ENCODE data around the gene MPPE1. TPM values are rescaled to one million over a fixed set of nuclear protein-coding genes. Genes with fewer than 3 reads are reported as not detected.

Gene MPPE1, protein sequence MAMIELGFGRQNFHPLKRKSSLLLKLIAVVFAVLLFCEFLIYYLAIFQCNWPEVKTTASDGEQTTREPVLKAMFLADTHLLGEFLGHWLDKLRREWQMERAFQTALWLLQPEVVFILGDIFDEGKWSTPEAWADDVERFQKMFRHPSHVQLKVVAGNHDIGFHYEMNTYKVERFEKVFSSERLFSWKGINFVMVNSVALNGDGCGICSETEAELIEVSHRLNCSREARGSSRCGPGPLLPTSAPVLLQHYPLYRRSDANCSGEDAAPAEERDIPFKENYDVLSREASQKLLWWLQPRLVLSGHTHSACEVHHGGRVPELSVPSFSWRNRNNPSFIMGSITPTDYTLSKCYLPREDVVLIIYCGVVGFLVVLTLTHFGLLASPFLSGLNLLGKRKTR
- total RNA-seq (10 to 100 TPM; 30.2 to 41.2 TPM), polyA plus RNA-seq (ENCODE audit: insufficient read length in 2 of 2) (10 to 100 TPM; 73.1 to 82.4 TPM)
- long read RNA-seq, donor 1, full-length matches to known transcripts: 4 of 4 reads
- long read RNA-seq, donor 1, partial matches to known transcripts: 0 of 4 reads
- long read RNA-seq, donor 1, other reads (novel, unspliced or antisense): 0 of 4 reads
- long read RNA-seq, donor 2, partial matches to known transcripts: 5 of 8 reads
- long read RNA-seq, donor 2, other reads (novel, unspliced or antisense): 0 of 8 reads
- long read RNA-seq, donor 3, full-length matches to known transcripts: 6 of 6 reads
- long read RNA-seq, donor 3, partial matches to known transcripts: 0 of 6 reads
- long read RNA-seq, donor 3, other reads (novel, unspliced or antisense): 0 of 6 reads
- long read RNA-seq, donor 4, full-length matches to known transcripts: 4 of 4 reads
- long read RNA-seq, donor 4, partial matches to known transcripts: 0 of 4 reads
- long read RNA-seq, donor 4, other reads (novel, unspliced or antisense): 0 of 4 reads

DNA sequence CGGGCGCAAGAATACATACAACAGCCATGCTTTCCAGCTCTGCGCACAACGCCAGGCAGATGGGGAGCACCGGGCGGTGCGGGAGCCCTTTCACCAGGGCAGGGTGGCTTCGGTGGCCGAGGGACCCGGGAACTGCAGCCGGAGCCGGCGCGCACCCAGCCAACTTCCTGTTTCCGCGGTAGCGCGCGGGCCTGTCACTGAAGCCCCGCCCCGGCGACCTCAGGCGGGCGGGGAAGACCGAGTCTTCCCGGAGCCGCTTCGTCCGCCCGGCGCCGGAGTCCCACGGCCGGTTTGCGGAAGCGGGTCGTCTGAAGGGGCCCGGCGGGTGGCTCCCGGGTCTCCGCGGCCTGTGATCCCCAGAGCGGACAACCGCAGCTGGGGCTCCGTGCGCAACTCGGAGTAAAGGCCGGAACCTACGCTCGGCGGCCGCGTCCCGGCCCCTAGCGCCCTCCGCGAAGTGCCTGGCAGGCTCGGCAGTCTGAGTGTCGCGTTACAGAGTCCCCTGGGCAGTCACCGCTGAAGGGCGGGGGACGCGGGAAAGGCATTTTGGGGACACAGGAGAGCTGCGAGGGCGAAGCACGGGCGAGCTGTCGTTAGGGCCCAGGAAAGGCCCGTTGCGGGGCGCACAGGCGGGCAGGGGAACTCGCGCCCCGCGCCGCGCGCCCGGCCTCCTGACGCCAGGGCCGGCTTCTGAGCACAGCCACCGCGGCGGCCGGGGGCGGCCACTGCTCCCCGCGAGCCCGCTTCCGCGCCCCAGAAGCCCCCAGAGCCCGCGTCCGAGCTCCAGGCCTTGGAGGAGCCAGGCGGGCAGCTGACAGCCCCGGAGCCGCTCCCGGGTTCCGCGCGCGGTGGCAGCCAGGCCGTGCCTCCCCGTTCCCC lies at the start of gene MPPE1:
Gene MPPE1, minus strand, starts transcription at position 136 of the 879 bp plus-strand sequence. CDS start 11,053 bp downstream, outside the sequence.
- Histone ChIP-seq H3K9me3 (ENCODE audit: control insufficient read depth, insufficient read depth, low read length) (no peaks in the 10 kb centered on the region), H3K4me3 (ENCODE audit: low read depth, low read length) (peak within 1 kb of the TSS; percentile 67), H3K27ac (ENCODE audit: low read depth, low read length) (peak within 1 kb of the TSS; percentile 98), H3K27me3 (ENCODE audit: control insufficient read depth, insufficient read depth, low read length) (no peaks in the 10 kb centered on the region), H3K4me1 (ENCODE audit: control insufficient read depth, insufficient read depth, low read length) (peaks cover 5% of the 10 kb centered on the region), H3K36me3 (ENCODE audit: control insufficient read depth, insufficient read depth, low read length) (peaks cover 11% of the 10 kb centered on the region)
- WGBS (ENCODE audit: insufficient coverage): under 1% methylated on average over 106 of the region's 106 CpGs
- peak; percentile 71 to 96 (median 82) for DNase-seq (ENCODE audit: low read depth in 4 of 6, low spot score in 6 of 6)

DNA sequence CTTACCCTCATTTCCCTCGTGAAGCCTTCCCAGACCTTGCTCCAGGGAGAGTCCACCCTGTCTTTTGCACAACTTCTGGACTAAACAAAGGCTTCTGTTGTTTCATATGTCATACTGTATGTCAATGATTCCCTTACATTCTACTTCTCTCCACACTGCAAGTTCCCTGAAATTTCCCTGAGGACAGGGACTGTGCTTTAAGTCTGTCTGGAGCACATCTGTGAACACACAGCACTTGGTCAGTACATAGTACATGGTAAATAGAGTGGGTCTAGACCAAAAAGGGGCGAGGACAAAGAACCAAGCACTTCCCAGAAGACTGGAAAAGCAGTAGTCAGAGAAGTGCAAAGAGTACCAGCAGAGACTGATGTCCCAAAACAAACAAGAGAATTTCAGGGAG lies 49.5 kb upstream of the MPPE1 start:
- Histone ChIP-seq H3K36me3 (ENCODE audit: control insufficient read depth, insufficient read depth, low read length) (no peaks in the 10 kb centered on the region), H3K4me3 (ENCODE audit: low read depth, low read length) (no peak overlapping the region), H3K4me1 (ENCODE audit: control insufficient read depth, insufficient read depth, low read length) (peaks cover 5% of the 10 kb centered on the region), H3K9me3 (ENCODE audit: control insufficient read depth, insufficient read depth, low read length) (no peaks in the 10 kb centered on the region), H3K27ac (ENCODE audit: low read depth, low read length) (no peak overlapping the region), H3K27me3 (ENCODE audit: control insufficient read depth, insufficient read depth, low read length) (no peaks in the 10 kb centered on the region)
- WGBS (ENCODE audit: insufficient coverage): no CpG with 5 or more reads among the region's 2 CpGs
- DNase-seq (ENCODE audit: low read depth in 4 of 6, low spot score in 6 of 6): no peak

DNA sequence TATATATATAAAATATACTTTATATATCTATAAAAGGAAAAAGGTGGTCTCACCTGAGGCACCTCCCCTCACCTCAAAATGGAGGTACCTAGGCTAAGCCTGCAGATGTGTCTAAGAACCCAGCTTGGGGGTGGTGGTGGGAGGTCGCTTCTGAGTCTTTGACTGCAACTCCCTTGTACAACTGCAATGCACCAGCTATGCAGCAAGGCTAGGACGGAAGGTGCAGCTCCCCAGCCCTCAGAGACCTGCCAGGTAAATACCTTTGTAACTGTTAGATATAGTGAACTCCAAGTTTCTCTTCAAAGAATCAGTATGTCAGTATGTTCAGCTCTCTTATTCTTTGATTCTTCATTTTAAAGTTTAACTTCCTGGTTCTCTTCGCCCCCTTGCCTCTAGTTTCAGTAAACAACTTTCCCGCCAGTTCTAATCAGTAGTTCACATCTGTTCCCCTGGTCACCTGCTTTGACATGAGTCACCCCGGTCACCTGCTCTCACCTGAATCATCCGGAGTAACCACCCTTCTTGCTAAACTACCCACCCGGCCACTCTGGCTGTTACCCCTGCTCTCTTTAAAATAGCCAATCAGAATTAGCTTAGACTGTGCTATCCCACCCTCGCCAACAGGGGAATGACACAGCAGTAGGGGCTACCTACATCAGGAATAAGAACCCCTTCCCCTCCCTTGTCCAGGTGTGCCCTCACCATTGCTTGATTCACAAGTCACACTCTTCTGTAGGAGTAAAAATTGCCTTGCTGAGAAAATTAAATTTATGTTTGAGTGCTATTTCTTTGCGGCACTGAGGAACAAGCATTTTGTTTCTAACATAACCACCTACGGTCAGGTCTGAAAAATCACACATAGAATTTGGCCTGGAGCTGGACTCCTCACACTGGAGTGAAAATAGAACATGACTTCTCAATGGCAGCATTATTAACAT lies 48.5 kb upstream of the MPPE1 start:
- no peak for DNase-seq (ENCODE audit: low read depth in 4 of 6, low spot score in 6 of 6)
- Histone ChIP-seq H3K9me3 (ENCODE audit: control insufficient read depth, insufficient read depth, low read length) (no peaks in the 10 kb centered on the region), H3K4me1 (ENCODE audit: control insufficient read depth, insufficient read depth, low read length) (peaks cover 5% of the 10 kb centered on the region), H3K4me3 (ENCODE audit: low read depth, low read length) (no peak overlapping the region), H3K36me3 (ENCODE audit: control insufficient read depth, insufficient read depth, low read length) (no peaks in the 10 kb centered on the region), H3K27me3 (ENCODE audit: control insufficient read depth, insufficient read depth, low read length) (no peaks in the 10 kb centered on the region), H3K27ac (ENCODE audit: low read depth, low read length) (no peak overlapping the region)
- WGBS (ENCODE audit: insufficient coverage): 87% methylated on average over 5 of the region's 10 CpGs

DNA sequence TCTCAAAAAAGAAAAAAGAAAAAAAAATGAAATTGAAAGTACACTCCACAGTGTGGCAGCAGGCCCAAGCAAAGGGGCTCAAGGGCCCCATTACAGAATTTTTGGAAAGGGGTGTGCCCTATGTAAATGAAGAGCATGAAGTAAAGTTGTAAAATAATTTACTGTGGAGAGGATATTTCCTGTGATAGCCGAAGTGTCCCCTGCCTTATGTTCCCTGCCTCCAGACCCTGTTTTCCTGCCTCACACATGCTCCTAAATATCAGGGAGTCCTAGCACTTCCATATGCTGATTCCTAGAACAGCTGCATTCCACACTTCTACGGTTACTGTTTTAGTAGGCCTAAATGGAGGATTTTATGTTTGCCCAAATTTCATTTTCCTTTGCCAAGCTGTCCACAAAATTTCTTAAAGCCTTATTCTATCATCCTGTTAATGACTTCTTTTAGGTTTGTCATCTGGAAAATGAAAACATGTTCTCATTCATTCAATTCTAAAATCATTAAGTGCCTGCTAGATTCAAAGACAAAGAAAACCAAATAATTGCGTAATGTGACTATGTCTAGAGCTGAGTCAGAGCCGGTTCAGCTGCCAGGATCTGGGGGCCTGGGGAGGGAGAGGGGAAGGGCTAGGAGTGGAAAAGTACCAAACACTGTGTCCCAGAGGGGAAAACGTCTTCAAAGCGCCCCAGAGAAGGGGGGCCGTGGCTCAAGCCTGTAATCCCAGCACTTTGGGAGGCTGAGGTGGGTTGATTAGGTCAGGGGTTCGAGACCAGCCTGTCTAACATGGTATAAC lies 47.3 kb upstream of the MPPE1 start:
- H3K27me3 ChIP-seq (ENCODE audit: control insufficient read depth, insufficient read depth, low read length): no peaks in the 10 kb centered on the region
- peak in 2 of 6 donors; percentile 23 to 81 for DNase-seq (ENCODE audit: low read depth in 4 of 6, low spot score in 6 of 6)
- peaks cover 7% of the 10 kb centered on the region for H3K4me1 ChIP-seq (ENCODE audit: control insufficient read depth, insufficient read depth, low read length)
- H3K27ac ChIP-seq (ENCODE audit: low read depth, low read length): peak overlapping the region; percentile 33
- no peak overlapping the region for H3K4me3 ChIP-seq (ENCODE audit: low read depth, low read length)
- no peaks in the 10 kb centered on the region for H3K9me3 ChIP-seq (ENCODE audit: control insufficient read depth, insufficient read depth, low read length)
- 50% methylated on average over 3 of the region's 8 CpGs for whole genome bisulfite sequencing (ENCODE audit: insufficient coverage)
- H3K36me3 ChIP-seq (ENCODE audit: control insufficient read depth, insufficient read depth, low read length): no peaks in the 10 kb centered on the region

DNA sequence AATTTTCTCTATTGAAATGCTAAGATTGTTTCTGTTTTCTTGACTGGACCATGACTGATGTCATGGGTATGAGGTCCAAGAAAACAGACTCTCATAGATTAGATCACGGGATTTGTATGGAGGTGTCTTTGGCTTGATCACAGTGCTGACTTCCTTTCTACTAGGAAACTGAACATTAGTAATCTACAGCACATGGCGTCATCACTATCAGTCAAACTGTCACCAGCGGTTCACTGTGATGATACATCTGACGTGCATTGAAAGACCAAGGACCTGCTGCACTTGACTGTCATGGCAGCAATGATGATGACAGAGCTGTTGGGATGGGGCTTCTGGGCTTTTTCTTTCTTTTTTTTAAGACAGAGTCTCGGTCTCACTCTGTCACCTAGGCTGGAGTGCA lies 45.0 kb upstream of the MPPE1 start:
- no peak for DNase-seq (ENCODE audit: low read depth in 4 of 6, low spot score in 6 of 6)
- Histone ChIP-seq H3K4me1 (ENCODE audit: control insufficient read depth, insufficient read depth, low read length) (peaks cover 7% of the 10 kb centered on the region), H3K9me3 (ENCODE audit: control insufficient read depth, insufficient read depth, low read length) (no peaks in the 10 kb centered on the region), H3K27ac (ENCODE audit: low read depth, low read length) (no peak overlapping the region), H3K27me3 (ENCODE audit: control insufficient read depth, insufficient read depth, low read length) (no peaks in the 10 kb centered on the region), H3K36me3 (ENCODE audit: control insufficient read depth, insufficient read depth, low read length) (no peaks in the 10 kb centered on the region), H3K4me3 (ENCODE audit: low read depth, low read length) (no peak overlapping the region)
- no CpG with 5 or more reads among the region's 5 CpGs for WGBS (ENCODE audit: insufficient coverage)

DNA sequence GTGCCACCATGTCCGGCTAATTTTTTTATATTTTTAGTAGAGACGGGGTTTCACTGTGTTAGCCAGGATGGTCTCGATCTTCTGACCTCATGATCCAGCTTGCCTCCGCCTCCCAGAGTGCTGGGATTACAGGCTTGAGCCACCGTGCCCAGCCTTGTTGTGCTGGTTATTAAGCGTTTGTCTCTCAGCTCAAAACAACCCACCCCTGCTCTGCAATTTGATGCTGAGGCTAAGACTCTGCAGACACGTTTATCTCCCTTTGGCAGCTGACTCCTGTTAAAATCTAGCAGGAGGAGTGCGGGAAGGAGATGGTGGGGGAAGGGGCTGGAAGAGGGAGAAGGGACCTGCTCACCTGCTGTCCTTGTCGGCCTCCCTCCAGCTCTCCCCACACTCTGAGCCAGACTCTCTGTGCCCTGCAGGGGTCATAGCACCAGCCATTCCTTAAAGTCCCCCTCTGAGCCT lies 43.3 kb upstream of the MPPE1 start:
- Histone ChIP-seq H3K36me3 (ENCODE audit: control insufficient read depth, insufficient read depth, low read length) (no peaks in the 10 kb centered on the region), H3K9me3 (ENCODE audit: control insufficient read depth, insufficient read depth, low read length) (no peaks in the 10 kb centered on the region), H3K27me3 (ENCODE audit: control insufficient read depth, insufficient read depth, low read length) (peaks cover 7% of the 10 kb centered on the region), H3K4me3 (ENCODE audit: low read depth, low read length) (no peak overlapping the region), H3K4me1 (ENCODE audit: control insufficient read depth, insufficient read depth, low read length) (peaks cover 22% of the 10 kb centered on the region), H3K27ac (ENCODE audit: low read depth, low read length) (no peak overlapping the region)
- DNase-seq (ENCODE audit: low read depth in 4 of 6, low spot score in 6 of 6): no peak
- WGBS (ENCODE audit: insufficient coverage): 0% methylated on average over 1 of the region's 9 CpGs

DNA sequence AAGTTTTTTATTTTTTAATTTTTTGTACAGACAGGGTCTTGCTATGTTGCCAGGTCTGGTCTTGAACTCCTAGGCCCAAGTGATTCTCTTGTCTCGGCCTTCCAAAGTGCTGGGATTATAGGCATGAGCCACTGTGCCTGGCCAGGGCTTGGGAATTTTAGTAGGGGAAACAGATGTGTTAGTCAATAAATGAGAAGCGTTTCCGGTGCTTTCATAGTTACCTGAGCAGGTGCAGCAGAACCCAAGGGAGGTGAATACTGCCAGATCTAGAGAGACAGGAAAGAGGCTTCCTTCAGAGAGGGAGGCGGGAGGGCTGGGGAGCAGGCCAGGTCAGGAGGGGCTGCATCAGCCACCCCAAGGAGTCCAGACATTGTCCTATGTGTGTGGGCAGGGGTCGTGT lies 42.7 kb upstream of the MPPE1 start:
- no peak overlapping the region for H3K4me3 ChIP-seq (ENCODE audit: low read depth, low read length)
- H3K4me1 ChIP-seq (ENCODE audit: control insufficient read depth, insufficient read depth, low read length): peaks cover 25% of the 10 kb centered on the region
- no peaks in the 10 kb centered on the region for H3K9me3 ChIP-seq (ENCODE audit: control insufficient read depth, insufficient read depth, low read length)
- no peak overlapping the region for H3K27ac ChIP-seq (ENCODE audit: low read depth, low read length)
- no peak for DNase-seq (ENCODE audit: low read depth in 4 of 6, low spot score in 6 of 6)
- peaks cover 7% of the 10 kb centered on the region for H3K27me3 ChIP-seq (ENCODE audit: control insufficient read depth, insufficient read depth, low read length)
- no peaks in the 10 kb centered on the region for H3K36me3 ChIP-seq (ENCODE audit: control insufficient read depth, insufficient read depth, low read length)
- WGBS (ENCODE audit: insufficient coverage): 63% methylated on average over 3 of the region's 5 CpGs

All from spinal cord (tissue), 10 donors.